H9 (cell line): ENCODE results near the gene TMEM191C. TPM values are rescaled to one million over a fixed set of nuclear protein-coding genes. Genes with fewer than 3 reads are reported as not detected.

Experiments
- DNase-seq: peaks from one replicate; pipeline ENCODE4 v3.0.0-alpha.2; 2017
- H2AFZ ChIP-seq: one replicate; pipeline ENCODE4 v1.6.1; 2013; ENCODE audit warnings: mild to moderate bottlenecking, low read length, control low read depth, moderate library complexity
- H2AK5ac ChIP-seq: 2 replicates; pipeline ENCODE4 v1.6.1; 2013; ENCODE audit warnings: low read length, control low read depth, mixed read lengths; ENCODE audit not compliant: insufficient read length
- H2BK120ac ChIP-seq: one replicate; pipeline ENCODE4 v1.6.1; 2013; ENCODE audit warnings: low read depth, mild to moderate bottlenecking, low read length, control low read depth, inconsistent platforms; ENCODE audit not compliant: poor library complexity, severe bottlenecking
- H2BK12ac ChIP-seq: 2 replicates; pipeline ENCODE4 v1.6.1; 2013; ENCODE audit warnings: low read length, control low read depth, mixed read lengths, low read depth; ENCODE audit not compliant: insufficient read length
- H2BK15ac ChIP-seq: 2 replicates; pipeline ENCODE4 v1.6.1; 2013; ENCODE audit warnings: low read depth, low read length, control low read depth
- H2BK20ac ChIP-seq: one replicate; pipeline ENCODE4 v1.6.1; 2013; ENCODE audit warnings: low read depth, mild to moderate bottlenecking, low read length, control low read depth, inconsistent platforms; ENCODE audit not compliant: poor library complexity, severe bottlenecking
- H2BK5ac ChIP-seq: 2 replicates; pipeline ENCODE4 v1.6.1; 2013; ENCODE audit warnings: low read length, control low read depth, mixed read lengths; ENCODE audit not compliant: insufficient read length
- H3K14ac ChIP-seq: 2 replicates; pipeline ENCODE4 v1.6.1; 2013; ENCODE audit warnings: low read length, control low read depth; ENCODE audit not compliant: insufficient read depth
- H3K18ac ChIP-seq: 2 replicates; pipeline ENCODE4 v1.6.1; 2013; ENCODE audit warnings: low read depth, mild to moderate bottlenecking, mixed read lengths, low read length, control low read depth; ENCODE audit not compliant: insufficient read length
- H3K23ac ChIP-seq: 2 replicates; pipeline ENCODE4 v1.6.1; 2013; ENCODE audit warnings: low read length, control low read depth, mixed read lengths, low read depth; ENCODE audit not compliant: insufficient read length
- H3K23me2 ChIP-seq: 2 replicates; pipeline ENCODE4 v1.6.1; 2013; ENCODE audit warnings: low read depth, mild to moderate bottlenecking, mixed read lengths, low read length, control low read depth; ENCODE audit not compliant: insufficient read length, poor library complexity, severe bottlenecking
- H3K27ac ChIP-seq: 2 replicates; pipeline ENCODE4 v1.5.1; 2013; ENCODE audit warnings: low read length, control low read depth, mixed read lengths, low read depth; ENCODE audit not compliant: insufficient read length
- H3K27me3 ChIP-seq: 2 replicates; pipeline ENCODE4 v1.6.1; 2013; ENCODE audit warnings: low read length, control low read depth, inconsistent platforms; ENCODE audit not compliant: insufficient read depth
- H3K4ac ChIP-seq: 2 replicates; pipeline ENCODE4 v1.6.1; 2013; ENCODE audit warnings: low read depth, mild to moderate bottlenecking, control low read depth, inconsistent platforms, low read length, moderate library complexity
- H3K4me1 ChIP-seq: 2 replicates; pipeline ENCODE4 v1.6.1; 2013; ENCODE audit warnings: low read length, control low read depth, inconsistent platforms; ENCODE audit not compliant: insufficient read depth
- H3K4me2 ChIP-seq: 2 replicates; pipeline ENCODE4 v1.6.1; 2013; ENCODE audit warnings: low read length, control low read depth, mixed read lengths; ENCODE audit not compliant: insufficient read length, insufficient read depth
- H3K56ac ChIP-seq: 2 replicates; pipeline ENCODE4 v1.6.1; 2013; ENCODE audit warnings: low read depth, mild to moderate bottlenecking, mixed read lengths, low read length, control low read depth; ENCODE audit not compliant: insufficient read length
- H3K79me1 ChIP-seq: 2 replicates; pipeline ENCODE4 v1.6.1; 2013; ENCODE audit warnings: low read depth, mild to moderate bottlenecking, moderate library complexity, low read length, control low read depth, inconsistent platforms; ENCODE audit not compliant: insufficient read depth, poor library complexity, severe bottlenecking
- H3K79me2 ChIP-seq: 2 replicates; pipeline ENCODE4 v1.6.1; 2013; ENCODE audit warnings: low read length, control low read depth, inconsistent platforms; ENCODE audit not compliant: insufficient read depth
- H3K9ac ChIP-seq: 2 replicates; pipeline ENCODE4 v1.6.1; 2013; ENCODE audit warnings: low read length, control low read depth, mixed read lengths; ENCODE audit not compliant: insufficient read length; ENCODE audit errors: extremely low read depth
- H3K9me3 ChIP-seq: one replicate; pipeline ENCODE4 v1.6.1; 2013; ENCODE audit warnings: low read depth, low read length, inconsistent platforms; ENCODE audit not compliant: control insufficient read depth
- H3T11ph ChIP-seq: one replicate; pipeline ENCODE4 v1.6.1; 2013; ENCODE audit warnings: mild to moderate bottlenecking, low read length, control low read depth, inconsistent platforms
- H4K20me1 ChIP-seq: one replicate; pipeline ENCODE4 v1.6.1; 2013; ENCODE audit not compliant: control insufficient read depth, insufficient read length, insufficient read depth
- H4K5ac ChIP-seq: 2 replicates; pipeline ENCODE4 v1.6.1; 2013; ENCODE audit warnings: low read depth, mild to moderate bottlenecking, mixed read lengths, low read length, control low read depth; ENCODE audit not compliant: insufficient read length
- H4K8ac ChIP-seq: replicated peaks from 2 replicates; pipeline ENCODE4 v1.6.1; 2013; ENCODE audit warnings: low read length, control low read depth, mixed read lengths, low read depth; ENCODE audit not compliant: insufficient read length
- H4K91ac ChIP-seq: 2 replicates; pipeline ENCODE4 v1.6.1; 2013; ENCODE audit warnings: low read depth, mild to moderate bottlenecking, moderate library complexity, mixed read lengths, low read length, control low read depth; ENCODE audit not compliant: insufficient read length
- H3K27ac Mint-ChIP-seq, 3 experiments: 2 replicates in 2 of 3; 3 replicates in 1 of 3; pipeline ENCODE4 v1.8.0; 2020 to 2021; ENCODE audit warnings: mixed read lengths in 3 of 3, mild to moderate bottlenecking in 1 of 3, moderate library complexity in 1 of 3
- H3K27me3 Mint-ChIP-seq: 2 replicates; pipeline ENCODE4 v1.8.0; 2021; ENCODE audit warnings: low read depth, mild to moderate bottlenecking, moderate library complexity, mixed read lengths
- H3K36me3 Mint-ChIP-seq, 3 experiments: 2 replicates in 2 of 3; 3 replicates in 1 of 3; pipeline ENCODE4 v1.8.0; 2020 to 2021; ENCODE audit warnings: low read depth in 3 of 3, mixed read lengths in 3 of 3; ENCODE audit not compliant: insufficient read depth in 1 of 3
- H3K4me1 Mint-ChIP-seq, 2 experiments: 2 replicates each; pipeline ENCODE4 v1.8.0; 2020; ENCODE audit warnings: mixed read lengths in 2 of 2
- H3K4me3 Mint-ChIP-seq, 2 experiments: 2 replicates in 1 of 2; 3 replicates in 1 of 2; pipeline ENCODE4 v1.8.0; 2020 to 2021; ENCODE audit warnings: mild to moderate bottlenecking in 2 of 2, mixed read lengths in 2 of 2, moderate library complexity in 1 of 2
- H3K9me3 Mint-ChIP-seq, 2 experiments: 2 replicates in 1 of 2; 3 replicates in 1 of 2; pipeline ENCODE4 v1.8.0; 2020; ENCODE audit warnings: mild to moderate bottlenecking in 2 of 2, mixed read lengths in 2 of 2, moderate library complexity in 1 of 2
- WGBS: extraction: QIAGEN DNeasy Blood & Tissue Kit; methylation state at CpG from one replicate; pipeline ENCODE4 v1.1.7; 2013; ENCODE audit warnings: missing lambda C conversion rate, low lambda C conversion rate, mixed read lengths; ENCODE audit not compliant: insufficient read length; ENCODE audit errors: extremely low coverage; 5-methylcytosine and 5-hydroxymethylcytosine counted together
- total RNA-seq: library from RNA; stranded (reverse); gene quantifications from 2 replicates; pipeline ENCODE4 v1.2.1, GENCODE V29; 2021
- TF ChIP-seq, protein P1 (sequence below): fragments of 200-600 bp; sonication (generic); conservative IDR thresholded peaks from 3 replicates; pipeline ENCODE4 v1.8.0; 2021; ENCODE audit warnings: antibody characterized with exemption, mild to moderate bottlenecking

TMEM191C gene
- total RNA-seq, 1 experiment from 2014 or later: 4.2 TPM

GRCh38 chr22:21443735-21444421, 23.3 kb upstream of the TMEM191C start:
- Histone ChIP-seq H3K23ac (no peak overlapping the region), H3K23me2 (no peaks in the 10 kb centered on the region), H4K91ac (no peak overlapping the region), H4K8ac (no peak overlapping the region), H2AFZ (no peak overlapping the region), H3K18ac (no peak overlapping the region), H2BK12ac (no peak overlapping the region), H3K4me1 (no peaks in the 10 kb centered on the region; the same call in 1 of the 2 replicates), H3K79me2 (no peaks in the 10 kb centered on the region; the same call in 1 of the 2 replicates), H3K27me3 (no peaks in the 10 kb centered on the region), H2BK15ac (no peak overlapping the region), H2BK120ac (no peak overlapping the region), H2BK20ac (no peak overlapping the region), H3K27ac (no peak overlapping the region), H2AK5ac (no peak overlapping the region), H3K9me3 (no peaks in the 10 kb centered on the region), H3K4me2 (no peak overlapping the region), H3K14ac (no peak overlapping the region), H4K20me1 (no peaks in the 10 kb centered on the region), H3K4ac (no peak overlapping the region), H4K5ac (no peak overlapping the region), H3K56ac (no peak overlapping the region), H2BK5ac (no peak overlapping the region), H3K79me1 (peaks cover 4% of the 10 kb centered on the region), H3T11ph (no peak overlapping the region), H3K9ac (no peak overlapping the region)
- Mint-ChIP-seq H3K36me3 (peaks cover 5 to 27% (median 21%) of the 10 kb centered on the region in 3 experiments; a peak in 6 of 7 replicates), H3K4me1 (peaks cover 10 to 25% of the 10 kb centered on the region in 2 experiments), H3K9me3 (no peaks in the 10 kb centered on the region), H3K4me3 (no peak overlapping the region), H3K27ac (peak overlapping the region in 2 of 3 experiments; percentile 70 to 91; a peak in 3 of 7 replicates), H3K27me3 (no peaks in the 10 kb centered on the region)
- peak; percentile 26 for DNase-seq
- WGBS: no CpG with 5 or more reads among the region's 16 CpGs
- TF ChIP-seq, protein P1, sequence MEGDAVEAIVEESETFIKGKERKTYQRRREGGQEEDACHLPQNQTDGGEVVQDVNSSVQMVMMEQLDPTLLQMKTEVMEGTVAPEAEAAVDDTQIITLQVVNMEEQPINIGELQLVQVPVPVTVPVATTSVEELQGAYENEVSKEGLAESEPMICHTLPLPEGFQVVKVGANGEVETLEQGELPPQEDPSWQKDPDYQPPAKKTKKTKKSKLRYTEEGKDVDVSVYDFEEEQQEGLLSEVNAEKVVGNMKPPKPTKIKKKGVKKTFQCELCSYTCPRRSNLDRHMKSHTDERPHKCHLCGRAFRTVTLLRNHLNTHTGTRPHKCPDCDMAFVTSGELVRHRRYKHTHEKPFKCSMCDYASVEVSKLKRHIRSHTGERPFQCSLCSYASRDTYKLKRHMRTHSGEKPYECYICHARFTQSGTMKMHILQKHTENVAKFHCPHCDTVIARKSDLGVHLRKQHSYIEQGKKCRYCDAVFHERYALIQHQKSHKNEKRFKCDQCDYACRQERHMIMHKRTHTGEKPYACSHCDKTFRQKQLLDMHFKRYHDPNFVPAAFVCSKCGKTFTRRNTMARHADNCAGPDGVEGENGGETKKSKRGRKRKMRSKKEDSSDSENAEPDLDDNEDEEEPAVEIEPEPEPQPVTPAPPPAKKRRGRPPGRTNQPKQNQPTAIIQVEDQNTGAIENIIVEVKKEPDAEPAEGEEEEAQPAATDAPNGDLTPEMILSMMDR: no peak
